HG03039 (cell line): Measurements from ENCODE around the gene SART3.

Source experiments
- ATAC-seq: cut with Tn5 transposase; IDR thresholded peaks from one replicate; pipeline ENCODE4 v1.9.1; 2021; ENCODE audit warnings: mild to moderate bottlenecking, moderate library complexity; ENCODE audit not compliant: unreplicated experiment

SART3 gene

DNA sequence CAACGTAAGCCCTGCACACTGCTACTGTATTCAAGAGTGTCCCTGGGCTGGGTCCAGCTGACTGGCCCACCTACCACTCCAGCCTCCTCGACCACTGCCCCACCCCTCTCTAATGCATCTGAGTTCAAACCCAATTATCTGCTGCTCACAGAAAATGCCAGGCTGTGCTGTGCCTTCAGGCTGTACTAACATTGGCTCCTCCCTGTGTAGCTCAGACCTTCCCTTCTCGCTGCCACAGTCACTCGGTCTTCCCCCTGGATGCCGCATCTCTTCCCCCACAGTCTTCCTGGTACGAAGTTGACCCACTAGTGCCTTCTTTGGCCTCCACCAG is 33.8 kb downstream of the SART3 start:
- ATAC-seq, result no peak

DNA sequence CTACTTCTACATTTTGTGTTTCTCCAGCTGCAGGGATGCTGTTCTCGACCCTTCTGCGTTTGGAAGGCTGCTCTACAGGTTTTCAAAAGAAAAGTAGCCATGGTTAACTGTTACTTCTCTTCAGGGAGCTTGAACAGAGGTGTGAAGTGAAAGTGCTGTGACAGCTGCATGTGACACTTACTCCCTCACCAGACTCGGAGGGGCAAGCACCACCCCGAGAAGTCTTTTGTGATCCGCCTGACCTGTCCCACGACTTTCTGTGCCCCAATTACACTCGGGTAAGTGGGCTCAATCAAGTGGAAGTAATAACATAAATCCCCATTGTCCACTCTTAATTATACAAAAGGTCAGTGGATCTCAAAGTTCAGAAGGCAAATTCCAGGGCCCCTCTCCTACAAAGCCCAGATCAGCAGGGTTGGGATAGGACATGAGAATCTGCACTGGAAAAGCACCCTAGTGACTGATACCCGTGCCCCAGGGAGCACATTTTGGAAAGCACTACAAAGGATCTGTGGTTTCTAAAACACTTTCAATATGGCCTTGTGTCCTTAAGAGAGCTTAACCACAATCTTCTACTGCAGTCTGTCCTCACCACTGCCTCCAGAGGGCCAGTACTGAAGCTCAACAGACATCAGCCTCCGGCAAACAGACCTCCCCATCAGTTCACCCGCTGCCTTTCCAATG is 34.3 kb downstream of the SART3 start:
- no peak for ATAC-seq

DNA sequence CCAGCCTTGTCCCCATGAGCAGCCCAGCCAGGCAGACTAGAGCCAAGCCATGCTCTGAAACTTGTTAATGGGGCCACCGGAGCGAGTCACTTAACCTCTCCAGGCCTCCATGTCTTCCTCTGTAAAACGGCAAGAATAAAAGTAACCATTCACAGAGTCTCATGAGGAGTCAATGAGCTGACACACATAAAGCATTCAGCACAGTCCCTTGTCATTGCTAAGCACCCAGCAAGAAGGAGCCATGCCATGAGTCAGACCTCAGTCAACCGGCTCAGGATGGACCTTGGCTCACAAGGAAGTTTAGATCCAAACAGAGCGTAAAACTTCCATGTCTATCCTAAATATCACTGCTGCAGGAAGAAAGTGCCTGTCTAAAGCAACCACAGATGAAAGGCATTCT is 35.3 kb downstream of the SART3 start:
- ATAC-seq, result no peak

DNA sequence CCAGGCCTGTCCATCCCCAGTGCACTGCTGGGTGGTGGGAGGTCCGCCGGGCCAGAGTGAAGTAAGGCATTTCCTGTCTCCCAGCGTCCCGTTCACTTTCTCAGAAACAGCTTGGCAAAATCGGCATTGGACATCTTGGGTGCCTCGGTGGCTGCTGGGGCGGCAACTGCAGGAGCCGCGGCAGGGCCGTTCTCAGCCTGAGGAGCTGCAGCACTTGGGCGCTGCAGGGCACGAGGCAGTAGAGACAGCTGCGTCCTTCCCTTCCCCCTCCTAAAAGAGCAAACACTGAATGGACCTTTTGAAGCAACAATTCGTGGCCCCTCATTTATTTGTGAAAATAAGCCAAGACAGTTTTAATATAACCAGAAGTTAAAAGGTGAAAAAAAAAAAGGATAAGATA is 37.6 kb downstream of the SART3 start:
- ATAC-seq, result no peak

DNA sequence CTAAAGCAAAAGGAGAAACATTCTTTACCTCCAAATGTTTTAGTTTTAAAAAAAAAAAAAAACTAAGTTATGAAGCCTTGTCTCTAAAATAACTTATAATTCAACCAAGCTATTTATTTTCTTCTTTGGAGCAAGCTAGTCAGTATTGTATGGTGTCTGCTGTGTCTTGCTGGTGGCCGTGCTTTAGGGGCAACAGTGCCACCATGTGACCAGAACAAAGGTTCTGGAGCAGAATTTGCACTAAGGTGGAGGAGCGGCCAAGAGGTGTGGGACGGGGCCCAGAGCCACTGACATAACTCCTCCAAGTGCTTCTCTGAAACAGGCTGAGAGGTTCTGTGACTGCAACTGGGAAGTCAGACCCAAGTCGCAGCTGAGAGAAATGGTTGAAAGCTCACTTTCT is 41.4 kb downstream of the SART3 start:
- no peak for ATAC-seq

DNA sequence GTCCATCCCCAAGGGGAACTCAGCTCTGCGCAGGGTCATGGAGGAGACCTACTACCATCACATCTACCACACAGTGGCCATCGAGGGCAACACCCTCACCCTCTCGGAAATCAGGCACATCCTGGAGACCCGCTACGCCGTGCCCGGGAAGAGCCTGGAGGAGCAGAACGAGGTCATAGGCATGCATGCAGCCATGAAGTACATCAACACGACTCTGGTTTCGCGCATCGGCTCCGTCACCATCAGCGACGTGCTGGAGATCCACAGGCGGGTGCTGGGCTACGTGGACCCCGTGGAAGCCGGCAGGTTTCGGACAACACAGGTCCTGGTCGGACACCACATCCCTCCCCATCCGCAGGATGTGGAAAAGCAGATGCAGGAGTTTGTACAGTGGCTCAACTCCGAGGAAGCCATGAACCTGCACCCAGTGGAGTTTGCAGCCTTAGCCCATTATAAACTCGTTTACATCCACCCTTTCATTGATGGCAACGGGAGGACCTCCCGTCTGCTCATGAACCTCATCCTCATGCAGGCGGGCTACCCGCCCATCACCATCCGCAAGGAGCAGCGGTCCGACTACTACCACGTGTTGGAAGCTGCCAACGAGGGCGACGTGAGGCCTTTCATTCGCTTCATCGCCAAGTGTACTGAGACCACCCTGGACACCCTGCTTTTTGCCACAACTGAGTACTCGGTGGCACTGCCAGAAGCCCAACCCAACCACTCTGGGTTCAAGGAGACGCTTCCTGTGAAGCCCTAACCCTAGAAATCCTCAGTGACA is 42.1 kb downstream of the SART3 start:
- ATAC-seq, result no peak

DNA sequence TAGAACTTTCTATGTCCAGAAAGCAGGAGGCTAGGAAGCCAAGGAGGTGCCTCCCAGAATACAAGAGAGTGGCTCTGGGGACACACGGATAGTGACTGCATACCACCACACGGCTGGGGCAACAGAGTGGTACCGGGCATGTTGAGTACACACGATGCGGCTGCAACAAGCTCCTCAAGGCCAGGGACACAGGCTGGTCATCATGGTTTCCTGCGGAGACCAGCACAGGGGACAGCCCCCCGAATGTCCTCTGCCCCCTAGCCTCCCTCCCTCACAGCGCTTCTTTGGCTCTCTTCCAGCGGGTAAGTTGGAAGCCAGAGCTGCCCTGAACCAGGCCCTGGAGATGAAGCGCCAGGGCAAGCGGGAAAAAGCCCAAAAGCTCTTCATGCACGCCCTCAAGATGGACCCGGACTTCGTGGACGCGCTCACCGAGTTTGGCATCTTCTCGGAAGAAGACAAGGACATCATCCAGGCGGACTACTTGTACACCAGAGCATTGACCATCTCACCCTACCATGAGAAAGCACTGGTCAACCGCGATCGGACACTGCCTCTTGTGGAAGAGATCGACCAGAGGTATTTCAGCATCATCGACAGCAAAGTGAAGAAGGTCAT is 42.8 kb downstream of the SART3 start:
- no peak for ATAC-seq

DNA sequence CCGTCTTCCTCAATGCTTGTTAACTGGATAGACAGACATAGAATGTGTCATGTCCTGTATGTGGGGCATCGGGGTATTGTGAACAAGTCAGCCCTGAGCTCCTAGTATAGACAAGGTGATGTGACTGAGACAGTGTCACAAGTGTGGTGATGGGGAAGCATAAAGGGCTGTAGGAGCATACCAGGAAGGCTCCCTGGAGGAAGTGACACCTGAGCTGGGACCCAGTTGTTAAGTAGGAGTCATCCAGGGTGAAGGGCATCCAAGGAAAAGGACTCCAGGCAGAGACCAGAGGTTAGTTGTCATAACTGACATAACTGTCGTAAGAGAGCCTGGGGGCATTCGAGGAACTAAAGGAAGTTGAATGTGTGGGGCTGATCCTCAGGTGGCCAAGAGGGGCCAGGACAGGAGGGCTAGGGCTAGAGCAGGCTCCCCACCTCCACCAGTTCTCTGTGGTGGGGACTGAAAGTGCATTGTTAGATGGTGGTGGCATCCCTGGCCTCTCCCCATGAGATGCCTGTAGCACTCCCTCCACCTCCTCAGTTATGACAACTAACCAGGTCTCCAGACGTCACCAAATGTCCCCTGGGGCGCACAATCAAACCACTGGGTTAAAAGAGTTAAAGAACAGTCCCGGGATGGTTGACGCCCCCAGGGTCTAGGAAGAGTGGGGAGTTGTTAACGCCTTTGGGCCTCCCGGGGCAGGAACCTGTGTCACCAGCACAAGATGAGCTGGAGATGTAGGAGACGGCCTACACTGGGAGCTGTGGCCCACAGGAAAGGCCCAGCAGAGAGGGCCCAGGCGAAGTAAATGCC is 43.5 kb downstream of the SART3 start:
- no peak for ATAC-seq

DNA sequence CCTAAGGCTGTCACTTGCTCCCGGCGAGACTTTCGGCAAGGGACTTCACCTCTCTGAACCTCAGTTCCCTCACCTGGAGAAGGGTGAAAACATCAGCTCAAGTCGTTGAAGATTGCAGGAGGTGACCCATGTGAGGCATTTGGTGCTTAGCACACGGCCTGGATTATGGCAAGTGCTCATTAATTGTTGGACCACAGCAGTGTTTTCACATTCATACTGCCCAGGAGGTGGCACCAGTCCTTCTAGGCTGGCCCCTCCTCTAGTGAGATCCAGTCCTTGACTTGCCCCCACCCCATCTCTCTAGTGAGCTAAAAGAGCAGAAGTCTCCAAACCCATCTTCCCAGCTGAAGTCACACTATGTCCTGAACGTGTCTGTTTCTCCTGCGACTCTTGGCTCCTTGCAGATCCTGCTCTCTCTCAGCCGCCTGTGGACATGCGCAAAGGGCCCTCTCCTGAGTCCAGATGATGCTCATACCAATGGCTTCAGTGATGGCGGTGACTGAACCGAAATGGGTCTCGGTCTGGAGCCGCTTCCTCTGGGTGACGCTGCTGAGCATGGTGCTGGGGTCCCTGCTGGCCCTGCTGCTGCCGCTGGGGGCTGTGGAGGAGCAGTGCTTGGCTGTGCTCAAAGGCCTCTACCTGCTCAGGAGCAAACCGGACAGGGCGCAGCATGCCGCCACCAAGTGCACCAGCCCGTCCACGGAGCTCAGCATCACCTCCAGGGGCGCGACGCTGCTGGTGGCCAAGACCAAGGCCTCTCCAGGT is 44.3 kb downstream of the SART3 start:
- ATAC-seq, result no peak

DNA sequence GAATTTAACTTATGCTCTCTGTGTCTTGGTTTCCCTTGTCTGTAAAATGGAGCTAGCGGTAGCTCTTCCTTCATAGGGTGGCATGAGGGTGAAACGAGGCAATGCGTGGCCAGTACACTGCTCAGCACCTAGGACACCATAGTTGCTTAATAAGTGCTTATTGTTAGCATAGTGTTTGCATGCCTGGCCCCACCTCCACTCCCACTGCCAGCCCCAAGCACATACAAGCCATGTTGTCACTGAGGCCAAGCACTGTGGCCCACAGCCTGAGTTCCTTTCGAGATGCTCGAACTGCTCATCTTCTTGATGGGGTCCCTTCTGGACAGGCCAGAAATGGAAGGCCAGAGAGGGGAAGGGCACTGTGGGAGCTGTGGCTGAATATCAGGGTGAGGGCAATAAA is 45.1 kb downstream of the SART3 start:
- no peak for ATAC-seq

DNA sequence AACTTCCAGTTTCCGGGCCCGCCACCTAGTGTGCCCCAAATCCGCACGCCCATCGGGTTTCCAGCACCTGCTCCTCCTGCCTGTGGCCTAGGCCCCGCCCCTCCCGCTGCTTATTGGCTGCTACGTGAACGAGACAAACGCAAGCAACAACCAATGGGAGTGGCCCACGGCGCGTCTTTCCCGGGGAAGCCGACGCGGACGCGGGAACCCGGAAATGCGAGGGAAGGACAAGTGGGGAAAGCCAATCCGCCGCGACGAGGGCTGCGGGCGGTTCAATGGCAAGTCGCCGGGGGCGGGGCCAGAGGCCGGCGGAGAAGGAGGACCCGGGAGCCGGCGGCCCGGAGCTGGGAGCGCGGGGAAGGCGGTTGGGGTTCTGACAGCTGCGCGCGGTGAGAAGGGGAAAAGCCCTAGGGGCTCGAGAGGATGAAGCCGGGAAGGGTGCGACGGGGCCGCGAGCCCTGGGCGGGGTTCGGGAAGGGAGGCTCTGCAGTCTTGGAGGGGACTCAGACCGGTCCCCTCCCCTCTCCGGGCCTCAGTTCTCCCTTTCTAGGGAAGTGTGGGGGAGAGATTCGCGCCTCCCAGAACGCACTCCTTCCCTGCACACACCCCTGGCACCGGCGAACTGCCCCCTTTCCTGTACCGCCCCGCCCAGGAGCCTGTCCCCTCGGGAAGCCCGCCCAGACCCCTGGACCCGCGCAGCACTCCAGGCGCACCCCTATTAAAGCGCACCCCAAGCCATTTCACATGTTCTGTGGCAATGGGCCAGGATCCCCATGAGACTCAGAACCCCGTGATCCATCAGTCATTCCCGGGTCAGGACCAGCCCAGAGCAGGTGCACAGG is 45.8 kb downstream of the SART3 start, which contains the start of gene FICD:
TSS of gene FICD (plus strand) at position 305 of the 842 bp plus-strand sequence. CDS start 1,696 bp downstream, outside the sequence.
- ATAC-seq, result peak; percentile 81

DNA sequence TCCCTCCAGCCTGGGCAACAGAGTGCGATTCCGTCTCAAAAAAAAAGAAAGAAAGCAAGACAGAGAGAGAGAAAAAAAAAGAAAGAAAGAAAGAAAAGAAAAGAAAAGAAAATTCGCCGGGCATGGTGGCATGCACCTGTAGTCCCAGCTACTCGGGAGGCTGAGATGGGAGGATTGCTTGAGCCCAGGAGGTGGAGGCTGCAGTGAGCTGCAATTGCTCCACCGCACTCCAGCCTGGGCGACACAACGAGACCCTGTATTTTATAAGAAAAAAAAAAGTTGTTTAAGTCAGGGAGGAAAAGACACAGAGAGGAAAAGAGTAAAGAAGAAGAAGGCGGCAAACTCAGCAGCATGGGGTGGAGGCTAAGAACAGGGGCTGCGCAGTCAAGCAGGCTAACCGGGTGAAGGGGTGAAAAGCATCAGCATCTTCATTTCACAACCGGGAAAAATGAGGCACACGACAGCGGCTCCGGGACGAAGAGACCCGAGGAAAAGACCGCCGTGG is 46.5 kb downstream of the SART3 start:
- no peak for ATAC-seq

DNA sequence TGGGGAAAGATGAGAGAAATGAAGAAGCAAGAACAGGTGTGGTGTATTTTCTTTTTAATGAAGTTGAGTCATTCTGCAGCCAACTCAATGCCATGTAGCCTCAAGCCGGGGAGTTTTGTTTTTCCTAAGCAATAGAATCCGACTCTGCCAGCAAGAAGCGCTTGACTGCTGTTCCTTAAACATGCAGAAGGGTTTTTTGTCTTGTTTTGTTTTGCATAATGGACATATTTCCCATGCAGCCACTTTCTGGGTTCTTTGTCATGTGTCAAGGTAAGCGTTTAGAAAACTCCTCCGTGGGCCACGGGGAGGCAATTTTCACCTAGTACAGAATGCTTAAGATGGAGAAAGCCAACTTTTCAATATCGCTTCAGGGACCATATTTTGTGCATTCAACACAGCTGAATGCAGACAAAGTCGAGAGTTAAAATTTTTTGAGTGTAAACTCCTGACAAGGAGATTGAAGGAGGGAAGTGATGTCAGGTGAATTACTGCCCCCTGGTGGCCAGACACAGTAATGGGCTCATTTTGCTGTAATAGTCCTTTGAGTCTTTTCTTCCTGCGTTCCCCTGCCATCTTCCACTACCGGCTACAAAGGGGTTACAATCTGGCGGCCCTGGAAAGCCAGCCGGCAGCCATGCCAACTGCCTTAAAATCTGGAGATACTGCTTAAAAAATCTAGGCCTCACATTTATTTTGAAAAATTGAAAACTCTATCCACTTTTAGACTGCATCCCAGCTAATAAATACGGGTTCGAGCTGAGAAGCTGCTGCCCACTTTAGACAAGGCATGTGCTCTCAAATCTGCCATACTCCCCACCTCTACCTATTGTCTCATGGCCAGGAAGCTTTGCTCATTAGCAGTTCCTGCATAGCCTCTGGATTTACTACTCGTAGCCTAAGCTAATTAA is 49.1 kb downstream of the SART3 start:
- ATAC-seq, result no peak

DNA sequence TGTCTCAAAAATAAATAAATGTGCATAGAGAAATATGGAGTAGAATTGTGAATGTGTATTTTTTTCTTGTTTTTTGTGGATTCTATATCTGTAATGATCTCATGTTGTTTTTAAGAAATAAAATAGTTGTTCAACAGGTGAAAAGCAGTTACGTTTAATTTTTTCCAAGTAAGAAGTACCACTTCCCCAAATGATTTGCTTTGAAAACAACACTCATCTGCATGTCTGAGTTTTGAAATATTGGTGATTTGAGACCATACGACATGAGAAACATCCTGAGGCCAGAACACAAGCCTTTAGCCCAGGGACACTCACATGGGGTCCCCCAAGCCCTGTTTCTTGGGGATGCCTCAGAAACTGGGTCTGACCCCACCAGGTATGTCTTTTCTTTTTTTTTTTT is 50.1 kb downstream of the SART3 start:
- ATAC-seq, result no peak

DNA sequence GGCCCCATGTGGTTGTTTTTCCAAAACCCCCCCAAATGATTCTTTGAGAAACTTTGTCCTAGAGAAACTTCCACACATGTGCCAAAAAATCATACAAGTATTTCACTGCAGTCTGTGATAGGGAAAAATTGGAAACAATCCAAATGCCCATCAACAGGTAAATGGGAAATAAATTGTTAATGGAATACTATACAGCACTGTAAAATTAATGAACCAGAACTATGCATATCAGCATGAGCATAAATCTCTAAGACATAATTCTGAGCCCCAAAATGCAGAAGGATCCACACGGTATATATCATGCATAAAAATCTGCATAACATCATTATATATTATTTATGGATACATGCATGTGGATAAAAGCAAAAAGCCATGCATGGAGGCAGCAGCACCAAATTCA is 51.2 kb downstream of the SART3 start:
- ATAC-seq, result no peak

DNA sequence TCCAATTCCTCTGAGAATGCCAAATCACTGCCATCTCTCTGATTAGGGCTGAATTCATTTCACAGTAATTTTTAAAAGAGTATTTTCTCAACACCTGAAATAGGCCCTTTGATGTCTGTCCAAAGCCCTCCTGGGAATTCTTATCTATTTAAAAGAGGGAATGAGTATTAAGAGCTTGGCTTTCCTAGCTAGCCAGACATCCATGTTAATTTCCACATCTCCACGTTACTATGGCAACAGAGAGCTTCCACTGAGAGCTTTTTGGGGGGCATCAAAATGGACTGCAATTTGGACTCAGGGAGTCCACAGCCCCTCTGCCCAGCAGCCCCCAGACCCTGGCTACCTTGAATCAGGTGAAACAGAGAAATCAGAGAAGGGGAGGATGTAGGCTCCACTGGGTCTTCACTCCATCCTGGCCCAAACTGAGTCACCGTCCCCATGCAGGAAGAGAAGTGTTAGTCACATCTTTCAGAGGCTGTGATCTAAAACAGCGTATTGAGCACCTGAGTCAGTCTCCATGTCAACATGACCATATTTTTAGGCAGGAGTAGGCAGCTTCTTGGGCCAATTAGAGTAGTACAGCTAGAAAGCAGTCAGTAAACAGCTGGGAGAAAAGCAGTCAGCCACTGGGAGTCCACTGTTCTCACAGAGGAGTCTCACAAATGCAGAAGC is 52.9 kb downstream of the SART3 start:
- no peak for ATAC-seq

DNA sequence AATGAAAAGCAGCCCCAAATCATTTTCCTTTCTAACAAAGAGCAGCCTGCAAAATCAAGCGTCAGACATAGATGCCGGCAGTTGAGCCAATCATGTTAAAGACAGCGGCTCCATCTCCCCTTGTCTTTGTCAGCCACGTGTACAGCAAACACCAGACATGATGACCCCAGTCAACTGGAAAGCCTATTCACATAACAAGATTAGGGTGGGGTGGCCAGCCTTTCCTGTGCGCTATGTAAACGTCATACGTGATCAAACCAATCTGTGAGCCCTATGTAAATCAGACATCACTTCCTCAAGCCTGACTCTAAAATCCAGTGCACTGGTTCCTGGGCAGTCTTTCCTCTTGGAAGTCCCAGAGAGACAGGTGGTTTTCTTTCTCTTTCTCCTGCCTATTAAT is 55.8 kb downstream of the SART3 start:
- no peak for ATAC-seq

DNA sequence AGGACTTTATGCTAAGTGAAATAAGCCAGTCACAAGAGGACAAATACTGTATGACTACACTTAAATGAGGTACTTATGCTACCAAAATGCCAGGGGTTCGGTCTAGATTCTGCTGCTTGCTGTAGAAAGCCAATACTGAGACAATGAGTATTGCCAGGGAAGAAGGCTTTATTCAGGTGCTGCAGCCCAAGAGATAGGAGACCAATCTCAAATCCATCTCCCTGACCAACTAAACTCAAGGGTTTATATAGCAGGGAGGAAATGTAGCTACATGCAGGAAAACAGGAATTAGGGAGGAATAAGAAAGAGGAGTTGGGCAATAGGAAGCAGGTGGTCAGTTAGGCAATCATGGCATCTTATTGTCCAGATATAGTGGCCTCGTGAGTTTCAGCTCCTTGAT is 58.1 kb downstream of the SART3 start:
- no peak for ATAC-seq
